Activated naive CD4-positive, alpha-beta T cell (primary cell): Measurements from ENCODE around the gene CEP72.
A peak's percentile ranks its signal among the peaks of the same experiment; 100 is the strongest.
"Not testable (repeated sequence)": the region's sequence is repeated elsewhere in the genome, so short reads cannot be mapped to it uniquely, and the experiment has no call there.

ENCODE experiments used
- DNase-seq, 4 experiments: peaks; one replicate each; lab custom pipeline; 2025; lab: John Stamatoyannopoulos, UW

CEP72 gene

GRCh38 chr5:611731-612486 is at the start of gene CEP72:
Gene CEP72, plus strand, starts transcription at chr5:612340. Its CDS starts 22 bp downstream, at chr5:612362.
- DNase-seq, result peak; percentile 86 to 95 (median 90)

GRCh38 chr5:565782-566440 is 46.2 kb upstream of the CEP72 start:
- DNase-seq, result no peak

- no peak for DNase-seq
These were observed 45.4 kb upstream of the CEP72 start for GRCh38 chr5:566636-567309.

- no peak for DNase-seq
These were observed 44.5 kb upstream of the CEP72 start for GRCh38 chr5:567664-568060.

- DNase-seq, result no peak
These were observed 43.9 kb upstream of the CEP72 start for GRCh38 chr5:568061-568781.

GRCh38 chr5:568809-569208 is 43.3 kb upstream of the CEP72 start:
- no peak for DNase-seq

- DNase-seq, result no peak
These were observed 42.7 kb upstream of the CEP72 start for GRCh38 chr5:569358-569867.

GRCh38 chr5:569868-570361 is 42.2 kb upstream of the CEP72 start:
- DNase-seq, result no peak

- no peak for DNase-seq
These were observed 41.7 kb upstream of the CEP72 start for GRCh38 chr5:570446-570845.

- no peak for DNase-seq
These were observed 41.3 kb upstream of the CEP72 start for GRCh38 chr5:570886-571285.

- DNase-seq, result no peak
These were observed 40.3 kb upstream of the CEP72 start for GRCh38 chr5:571791-572190.

- DNase-seq, result no peak
These were observed 39.6 kb upstream of the CEP72 start for GRCh38 chr5:572398-573019.

- no peak for DNase-seq
These were observed 38.9 kb upstream of the CEP72 start for GRCh38 chr5:573206-573605.

- DNase-seq, result no peak
These were observed 38.2 kb upstream of the CEP72 start for GRCh38 chr5:573976-574375.

- DNase-seq, result no peak
These were observed 37.2 kb upstream of the CEP72 start for GRCh38 chr5:574906-575305.

- DNase-seq, result no peak
These were observed 36.5 kb upstream of the CEP72 start for GRCh38 chr5:575636-576035.

- not testable (repeated sequence) for DNase-seq
These were observed 34.9 kb upstream of the CEP72 start for GRCh38 chr5:577214-577613.

- DNase-seq, result no peak
These were observed 34.3 kb upstream of the CEP72 start for GRCh38 chr5:577800-578199.

GRCh38 chr5:579211-579610 is 32.9 kb upstream of the CEP72 start:
- DNase-seq, result no peak

- DNase-seq, result no peak
These were observed 32.3 kb upstream of the CEP72 start for GRCh38 chr5:579746-580366.

GRCh38 chr5:580436-580835 is 31.7 kb upstream of the CEP72 start:
- DNase-seq, result no peak
